ENCODE results near the gene SUSD4. TPM values are rescaled to one million over a fixed set of nuclear protein-coding genes. Genes with fewer than 3 reads are reported as not detected.

SUSD4 gene
- total RNA-seq, 1 experiment from 2014 or later = 31.4 TPM

GRCh38 chr1:223199094-223199647 lies 164.8 kb downstream of the SUSD4 start:
- no peaks in the 10 kb centered on the region for H3K27me3 ChIP-seq (replicated peaks; ENCODE audit: control insufficient read depth, insufficient read depth, low read length)
- peaks cover 57% of the 10 kb centered on the region for H3K4me1 Mint-ChIP-seq (ENCODE audit: low read depth, unreplicated experiment)
- ChIA-PET CTCF (interaction anchor here (1.7 kb wide), 1 partner anchor 65 kb away, joined by 5 read pairs; no protein-coding TSS in a partner anchor), POLR2A (no interaction called here)
- no peak for TF ChIP-seq CTCF (IDR thresholded peaks at IDR 0.05; ENCODE audit: insufficient read depth in 1 of 2, low read depth in 1 of 2, low read length in 1 of 2, severe bottlenecking in 1 of 2, unreplicated experiment in 1 of 2)
- H3K36me3 Mint-ChIP-seq (ENCODE audit: insufficient read depth, unreplicated experiment) = peaks cover 12% of the 10 kb centered on the region
- no peak overlapping the region for H3K4me3 ChIP-seq (ENCODE audit: low read depth, low read length)
- no peak for DNase-seq
- H3K9me3 Mint-ChIP-seq (ENCODE audit: unreplicated experiment) = peaks cover 10% of the 10 kb centered on the region
- no TSS peak for BruUV-seq (replicated peaks)
- no peaks in the 10 kb centered on the region for H3K27me3 Mint-ChIP-seq (ENCODE audit: insufficient read depth, unreplicated experiment)
- peaks cover 26% of the 10 kb centered on the region for H3K4me1 ChIP-seq
- H3K9me3 ChIP-seq = no peaks in the 10 kb centered on the region
- H3K27ac Mint-ChIP-seq (ENCODE audit: unreplicated experiment) = no peak overlapping the region
- no peaks in the 10 kb centered on the region for H3K36me3 ChIP-seq (ENCODE audit: control insufficient read depth, insufficient read depth, low read length)
- H3K4me3 Mint-ChIP-seq (ENCODE audit: unreplicated experiment) = no peak overlapping the region
- intact Hi-C loops (cut with micrococcal nuclease; ENCODE audit: unreplicated experiment) = loop anchor here (5.0 kb wide), 1 partner anchor 43 kb away; no protein-coding TSS in a partner anchor

DNA sequence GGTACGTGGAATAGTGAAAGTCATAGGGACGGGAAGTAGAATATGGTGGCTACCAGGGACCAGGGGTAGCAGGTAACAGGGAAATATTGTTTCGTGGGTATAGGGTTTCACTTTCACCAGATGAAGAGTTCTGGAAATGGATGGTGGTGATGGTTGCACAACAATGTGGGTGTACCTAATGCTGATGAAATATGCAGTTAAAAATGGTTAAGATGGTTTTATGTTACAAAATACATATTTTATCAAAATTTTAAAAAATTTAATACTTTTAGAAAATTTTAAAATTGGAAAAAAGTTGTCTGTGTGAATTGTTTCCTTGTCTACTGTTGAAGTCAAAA lies 165.4 kb downstream of the SUSD4 start:
- Mint-ChIP-seq H3K4me3 (ENCODE audit: unreplicated experiment) (no peak overlapping the region), H3K4me1 (ENCODE audit: low read depth, unreplicated experiment) (peaks cover 51% of the 10 kb centered on the region), H3K27ac (ENCODE audit: unreplicated experiment) (no peak overlapping the region), H3K36me3 (ENCODE audit: insufficient read depth, unreplicated experiment) (peaks cover 8% of the 10 kb centered on the region), H3K27me3 (ENCODE audit: insufficient read depth, unreplicated experiment) (no peaks in the 10 kb centered on the region), H3K9me3 (ENCODE audit: unreplicated experiment) (peaks cover 10% of the 10 kb centered on the region)
- no peaks in the 10 kb centered on the region for H3K36me3 ChIP-seq (ENCODE audit: control insufficient read depth, insufficient read depth, low read length)
- peaks cover 22% of the 10 kb centered on the region for H3K4me1 ChIP-seq
- ChIA-PET POLR2A (no interaction called here), CTCF (interaction anchor here (1.7 kb wide), 1 partner anchor 65 kb away, joined by 5 read pairs; no protein-coding TSS in a partner anchor)
- intact Hi-C loops (cut with micrococcal nuclease; ENCODE audit: unreplicated experiment) = loop anchor here (5.0 kb wide), 1 partner anchor 44 kb away; no protein-coding TSS in a partner anchor
- no peak for TF ChIP-seq CTCF (IDR thresholded peaks at IDR 0.05; ENCODE audit: insufficient read depth in 1 of 2, low read depth in 1 of 2, low read length in 1 of 2, severe bottlenecking in 1 of 2, unreplicated experiment in 1 of 2)
- no peak overlapping the region for H3K4me3 ChIP-seq (ENCODE audit: low read depth, low read length)
- BruUV-seq (replicated peaks) = no TSS peak
- DNase-seq = no peak
- H3K27me3 ChIP-seq (replicated peaks; ENCODE audit: control insufficient read depth, insufficient read depth, low read length) = no peaks in the 10 kb centered on the region
- no peaks in the 10 kb centered on the region for H3K9me3 ChIP-seq

- BruUV-seq (replicated peaks) = no TSS peak
- no peak for TF ChIP-seq CTCF (IDR thresholded peaks at IDR 0.05; ENCODE audit: insufficient read depth in 1 of 2, low read depth in 1 of 2, low read length in 1 of 2, severe bottlenecking in 1 of 2, unreplicated experiment in 1 of 2)
- Mint-ChIP-seq H3K4me1 (ENCODE audit: low read depth, unreplicated experiment) (peaks cover 46% of the 10 kb centered on the region), H3K9me3 (ENCODE audit: unreplicated experiment) (peaks cover 10% of the 10 kb centered on the region), H3K36me3 (ENCODE audit: insufficient read depth, unreplicated experiment) (peaks cover 6% of the 10 kb centered on the region), H3K27me3 (ENCODE audit: insufficient read depth, unreplicated experiment) (no peaks in the 10 kb centered on the region), H3K27ac (ENCODE audit: unreplicated experiment) (peak overlapping the region; percentile 70), H3K4me3 (ENCODE audit: unreplicated experiment) (no peak overlapping the region)
- Histone ChIP-seq H3K27me3 (replicated peaks; ENCODE audit: control insufficient read depth, insufficient read depth, low read length) (no peaks in the 10 kb centered on the region), H3K9me3 (no peaks in the 10 kb centered on the region), H3K36me3 (ENCODE audit: control insufficient read depth, insufficient read depth, low read length) (no peaks in the 10 kb centered on the region), H3K4me1 (peaks cover 17% of the 10 kb centered on the region), H3K4me3 (ENCODE audit: low read depth, low read length) (no peak overlapping the region)
- ChIA-PET POLR2A (no interaction called here), CTCF (interaction anchor here (1.7 kb wide), 1 partner anchor 64 kb away, joined by 5 read pairs; no protein-coding TSS in a partner anchor)
- intact Hi-C loops (cut with micrococcal nuclease; ENCODE audit: unreplicated experiment) = loop anchor here (2.0 to 5.0 kb wide), 2 partner anchors 44 to 225 kb away; no protein-coding TSS in a partner anchor
- DNase-seq = no peak
Observed at GRCh38 chr1:223197923-223198627, 165.9 kb downstream of the SUSD4 start.

All from Caco-2 (cell line).